GM19099 (cell line): ENCODE measurements around the gene KLHL17.

Experiments used
- POLR2A ChIP-seq: IDR thresholded peaks from 3 replicates; pipeline ENCODE4 v1.6.1; 2011; ENCODE audit warnings: low read depth; ENCODE audit not compliant: insufficient read length; ENCODE audit errors: extremely low read depth

The KLHL17 gene

DNA sequence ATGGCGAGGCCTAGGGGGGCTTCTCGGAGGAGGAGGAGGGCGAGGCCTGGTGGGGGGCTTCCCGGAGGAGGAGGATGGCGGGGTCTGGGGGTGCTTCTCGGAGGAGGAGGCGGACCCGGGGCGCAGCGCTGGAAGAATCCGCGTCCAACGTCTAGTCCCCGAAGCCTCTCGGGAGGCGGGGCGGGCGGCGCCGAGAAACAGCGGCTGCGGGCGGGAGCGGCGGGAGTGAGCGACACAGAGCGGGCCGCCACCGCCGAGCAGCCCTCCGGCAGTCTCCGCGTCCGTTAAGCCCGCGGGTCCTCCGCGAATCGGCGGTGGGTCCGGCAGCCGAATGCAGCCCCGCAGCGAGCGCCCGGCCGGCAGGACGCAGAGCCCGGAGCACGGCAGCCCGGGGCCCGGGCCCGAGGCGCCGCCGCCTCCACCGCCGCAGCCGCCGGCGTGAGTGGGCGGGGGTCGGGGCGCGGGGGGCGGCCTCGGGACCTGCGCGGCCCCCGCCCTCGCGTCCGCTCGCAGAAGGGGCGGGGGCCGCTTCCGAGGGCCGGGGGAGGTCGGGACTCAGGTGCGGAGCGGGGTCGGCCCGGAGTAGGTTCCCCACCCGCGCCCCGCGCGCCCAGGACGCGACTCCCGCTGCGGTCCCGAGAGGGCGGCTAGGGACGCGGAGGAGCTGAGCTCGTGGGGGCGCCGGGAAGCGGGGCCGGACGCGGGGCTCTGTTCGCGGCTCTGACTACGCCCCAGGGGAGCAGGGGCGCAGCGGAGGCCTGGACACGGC lies at the start of gene KLHL17:
TSS of gene KLHL17 (plus strand) at position 222 of the 769 bp plus-strand sequence. CDS start at position 332, 110 bp downstream.
- TF ChIP-seq POLR2A = peak; percentile 39

- TF ChIP-seq POLR2A = no peak
Observed at GRCh38 chr1:910881-911721, 49.3 kb upstream of the KLHL17 start.

- no peak for TF ChIP-seq POLR2A
Observed at GRCh38 chr1:911875-912739, 48.3 kb upstream of the KLHL17 start.

DNA sequence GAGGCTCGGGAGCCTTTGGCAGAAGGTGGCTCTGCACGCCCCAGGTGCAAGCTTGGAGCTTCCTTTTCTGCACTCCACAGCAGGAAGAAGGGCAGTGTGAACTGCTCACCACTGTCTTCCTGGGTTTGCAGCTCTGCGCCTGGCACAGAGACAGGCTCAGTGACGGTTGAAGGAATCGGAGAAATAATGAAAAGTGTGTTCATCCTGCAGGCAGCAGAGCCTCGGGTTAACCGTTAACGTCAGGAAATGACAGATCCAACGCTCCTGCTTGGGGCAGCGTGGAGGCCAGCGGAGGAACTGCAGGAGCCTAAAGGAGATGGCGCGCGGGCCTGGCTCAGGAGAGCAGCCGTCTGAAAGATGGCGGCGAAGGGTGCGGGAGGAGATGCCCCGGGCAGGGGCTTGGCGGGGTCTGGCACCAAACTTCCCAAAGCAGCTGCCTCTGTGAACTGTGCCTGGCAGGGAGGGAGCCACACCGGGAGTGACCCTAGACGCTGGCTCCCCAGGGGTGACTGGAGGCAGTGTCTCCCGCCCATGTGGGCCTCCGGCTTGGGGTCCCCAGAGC lies 47.6 kb upstream of the KLHL17 start:
- no peak for TF ChIP-seq POLR2A

DNA sequence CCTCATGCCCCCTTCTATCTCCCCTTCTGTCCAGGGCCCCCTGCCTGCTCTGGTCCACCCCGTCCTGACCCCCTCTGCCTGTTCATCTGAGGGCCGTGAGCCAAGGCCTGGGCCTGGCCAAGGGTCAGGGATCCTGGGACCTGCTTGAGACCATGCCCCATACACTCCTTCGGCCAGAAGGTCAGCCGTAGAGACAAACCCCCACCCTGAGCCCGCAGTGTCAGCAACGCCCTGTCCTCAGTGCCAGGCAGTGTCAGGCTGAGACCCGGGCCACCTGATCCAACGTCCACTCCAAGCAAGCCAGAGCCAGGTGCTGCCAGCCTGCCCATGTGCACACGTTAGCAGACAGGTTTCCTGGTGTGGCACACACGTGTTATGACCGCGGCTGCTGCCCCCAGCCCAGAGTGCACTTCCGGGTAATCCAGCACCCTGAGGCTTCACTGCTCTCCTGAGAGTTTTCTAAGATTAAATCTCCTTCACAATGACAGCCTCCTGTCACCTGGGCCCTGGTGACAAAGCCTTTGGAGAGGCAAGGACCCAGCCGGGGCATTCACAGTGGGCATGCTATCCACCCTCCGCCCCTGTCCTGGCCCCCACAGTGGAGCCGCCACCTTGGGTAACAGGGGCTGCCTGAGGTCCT lies 46.8 kb upstream of the KLHL17 start:
- no peak for TF ChIP-seq POLR2A

- TF ChIP-seq POLR2A = no peak
Observed at GRCh38 chr1:914131-914890, 46.1 kb upstream of the KLHL17 start.

GRCh38 chr1:914891-915280 lies 45.5 kb upstream of the KLHL17 start:
- no peak for TF ChIP-seq POLR2A

DNA sequence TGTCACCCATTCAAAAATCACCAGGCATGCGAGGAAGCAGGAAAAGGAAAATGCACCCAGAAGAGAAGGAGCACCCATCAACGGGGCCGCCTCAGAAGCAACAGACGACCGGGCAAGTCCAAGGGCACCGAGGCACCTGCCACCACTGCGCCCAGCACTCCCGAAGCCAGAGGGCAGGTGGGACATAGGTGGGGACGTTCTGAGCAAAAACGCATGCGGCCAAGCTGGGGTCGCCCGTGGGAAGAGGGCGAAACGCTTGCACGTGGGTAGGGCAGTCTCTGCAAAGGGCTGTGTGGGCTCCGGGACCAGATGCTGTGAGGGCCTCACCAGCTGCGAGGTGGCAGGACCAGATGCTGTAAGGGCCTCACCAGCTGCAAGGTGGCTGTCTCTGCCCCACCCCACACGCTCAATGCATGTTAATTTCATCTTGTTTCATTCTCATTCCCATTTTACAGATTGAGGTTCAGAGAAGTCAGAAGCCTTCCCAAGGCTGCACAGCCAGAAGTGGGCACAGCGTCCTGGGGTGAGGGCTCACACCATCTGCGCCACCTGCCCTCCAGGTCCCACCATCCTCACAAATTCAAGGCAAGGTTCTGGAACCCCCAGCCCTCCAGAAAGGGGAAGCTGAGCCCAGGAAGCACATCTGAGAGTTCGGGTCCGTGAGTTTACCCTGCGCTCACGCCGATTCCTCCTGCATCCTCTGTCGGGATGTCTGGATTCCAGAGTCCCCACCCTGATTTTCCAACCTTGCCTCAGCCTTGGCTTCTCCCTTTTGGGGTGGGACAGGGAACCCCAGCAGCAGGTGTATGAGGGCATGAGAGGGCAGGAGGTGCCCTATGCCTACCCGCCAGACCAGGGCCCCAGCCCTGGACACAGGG lies 44.9 kb upstream of the KLHL17 start:
- no peak for TF ChIP-seq POLR2A

- no peak for TF ChIP-seq POLR2A
Observed at GRCh38 chr1:916173-917075, 44.0 kb upstream of the KLHL17 start.

GRCh38 chr1:917076-917459 lies 43.3 kb upstream of the KLHL17 start:
- no peak for TF ChIP-seq POLR2A

DNA sequence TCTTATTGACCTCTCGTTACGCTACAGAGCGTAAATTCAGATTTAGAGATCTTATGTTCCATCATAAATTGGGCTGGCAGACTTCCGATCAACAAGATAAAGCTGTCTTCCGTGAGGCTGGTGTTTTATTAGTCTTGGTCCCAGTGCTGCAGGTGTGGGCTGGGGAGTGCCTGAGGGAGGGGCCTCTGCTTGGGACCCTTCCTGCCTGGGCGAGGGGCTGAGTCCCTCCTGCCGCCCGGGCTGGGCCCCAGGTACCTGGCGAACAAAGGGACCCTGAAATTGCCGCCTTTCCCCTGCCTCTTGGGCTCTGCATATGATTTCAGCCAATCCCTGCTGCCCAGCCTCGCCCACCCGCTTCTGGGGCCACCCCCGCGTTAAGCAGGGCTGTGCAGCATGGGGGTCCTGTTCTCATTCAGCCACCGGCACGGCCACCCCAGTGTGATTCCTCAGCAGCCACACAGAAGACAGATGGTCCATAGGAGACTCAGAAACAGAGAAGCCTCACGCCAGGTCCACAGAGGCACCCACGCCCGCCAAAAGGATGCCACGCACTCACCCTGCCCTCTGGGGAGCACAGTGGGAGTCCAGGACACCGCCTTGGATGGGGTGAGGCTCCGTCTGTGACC lies 42.8 kb upstream of the KLHL17 start:
- no peak for TF ChIP-seq POLR2A
